DMS153 treated with DMSO at 0.1 percent for 48 hours (cell line): ENCODE data around the gene ATF5.
"Not testable (repeated sequence)": the region's sequence is repeated elsewhere in the genome, so short reads cannot be mapped to it uniquely, and the experiment has no call there.

Source experiments
- DNase-seq: peaks from one replicate; lab custom pipeline; 2025; ENCODE audit not compliant: unreplicated experiment; lab: John Stamatoyannopoulos, UW

Gene ATF5

GRCh38 chr19:49940482-49940791 is 11.4 kb downstream of the ATF5 start:
- DNase-seq = no peak

- not testable (repeated sequence) for DNase-seq
Observed at GRCh38 chr19:49944567-49944966, 15.6 kb downstream of the ATF5 start.

- no peak for DNase-seq
Observed at GRCh38 chr19:49946415-49946814, 17.4 kb downstream of the ATF5 start.

GRCh38 chr19:49949742-49950589 is 21.0 kb downstream of the ATF5 start:
- DNase-seq = no peak

GRCh38 chr19:49950590-49950948 is 21.6 kb downstream of the ATF5 start:
- no peak for DNase-seq

GRCh38 chr19:49950956-49951526 is 22.0 kb downstream of the ATF5 start:
- DNase-seq = no peak

- no peak for DNase-seq
Observed at GRCh38 chr19:49951806-49952478, 22.9 kb downstream of the ATF5 start.

GRCh38 chr19:49952479-49952836 is 23.5 kb downstream of the ATF5 start:
- no peak for DNase-seq

GRCh38 chr19:49952906-49953305 is 23.9 kb downstream of the ATF5 start:
- no peak for DNase-seq

- no peak for DNase-seq
Observed at GRCh38 chr19:49953416-49953815, 24.4 kb downstream of the ATF5 start.

- no peak for DNase-seq
Observed at GRCh38 chr19:49954092-49954829, 25.3 kb downstream of the ATF5 start.

- no peak for DNase-seq
Observed at GRCh38 chr19:49954933-49955332, 25.9 kb downstream of the ATF5 start.

GRCh38 chr19:49956115-49956495 is 27.1 kb downstream of the ATF5 start:
- no peak for DNase-seq

GRCh38 chr19:49957262-49957915 is 28.4 kb downstream of the ATF5 start:
- no peak for DNase-seq

GRCh38 chr19:49958144-49958543 is 29.1 kb downstream of the ATF5 start:
- DNase-seq = not testable (repeated sequence)

GRCh38 chr19:49958596-49958995 is 29.6 kb downstream of the ATF5 start:
- DNase-seq = not testable (repeated sequence)

GRCh38 chr19:49959892-49960291 is 30.9 kb downstream of the ATF5 start:
- DNase-seq = not testable (repeated sequence)

- not testable (repeated sequence) for DNase-seq
Observed at GRCh38 chr19:49960980-49961379, 32.0 kb downstream of the ATF5 start, which contains the start of gene SIGLEC11. Gene SIGLEC11, minus strand, starts transcription at chr19:49961172. Its CDS starts 91 bp downstream, at chr19:49961081.

- no peak for DNase-seq
Observed at GRCh38 chr19:49968279-49968922, 39.4 kb downstream of the ATF5 start.

- not testable (repeated sequence) for DNase-seq
Observed at GRCh38 chr19:49969355-49969754, 40.4 kb downstream of the ATF5 start.
